Suprapubic skin (tissue), 4 donors: ENCODE results near the gene GABRB2. TPM values are rescaled to one million over a fixed set of nuclear protein-coding genes. Genes with fewer than 3 reads are reported as not detected.

Experiments
- DNase-seq, 2 donors: peaks; one replicate each; pipeline ENCODE4 v3.0.0-alpha.2; 2019; ENCODE audit warnings: low spot score in 2 of 2
- H3K27ac ChIP-seq: fragments of 200-600 bp; sonication (generic); one replicate; pipeline ENCODE4 v1.5.1; 2019
- H3K27me3 ChIP-seq: fragments of 200-600 bp; sonication (generic); one replicate; pipeline ENCODE4 v1.5.1; 2019
- H3K36me3 ChIP-seq: fragments of 200-600 bp; sonication (generic); one replicate; pipeline ENCODE4 v1.5.1; 2019
- H3K4me1 ChIP-seq: fragments of 200-600 bp; sonication (generic); one replicate; pipeline ENCODE4 v1.5.1; 2019
- H3K4me3 ChIP-seq: fragments of 200-600 bp; sonication (generic); one replicate; pipeline ENCODE4 v1.5.1; 2019; ENCODE audit warnings: mild to moderate bottlenecking
- H3K9me3 ChIP-seq: fragments of 200-600 bp; sonication (generic); one replicate; pipeline ENCODE4 v1.5.1; 2019
- CTCF ChIP-seq, 2 donors: fragments of 200-600 bp in 1 of 2; fragments of 450-650 bp in 1 of 2; sonication (generic) in 1 of 2; IDR thresholded peaks; one replicate each; pipeline ENCODE4 v1.5.1; 2016 to 2019; ENCODE audit warnings: antibody characterized with exemption in 2 of 2, mild to moderate bottlenecking in 1 of 2, moderate library complexity in 1 of 2
- EP300 ChIP-seq: sonication (generic); formaldehyde crosslinking; IDR thresholded peaks from one replicate; pipeline ENCODE4 v1.6.1; 2017; ENCODE audit warnings: antibody characterized with exemption
- POLR2A ChIP-seq, 2 donors: fragments of 450-650 bp; IDR thresholded peaks; one replicate each; pipeline ENCODE4 v1.6.1; 2017; ENCODE audit warnings: antibody characterized with exemption in 2 of 2, mild to moderate bottlenecking in 2 of 2, moderate library complexity in 2 of 2
- POLR2AphosphoS5 ChIP-seq, 3 donors: sonication (generic); formaldehyde crosslinking; IDR thresholded peaks; one replicate each; pipeline ENCODE4 v1.6.1; 2017; ENCODE audit warnings: antibody characterized with exemption in 3 of 3
- WGBS: methylation state at CpG from one replicate; pipeline ENCODE4 v1.1.5; 2018; 5-methylcytosine and 5-hydroxymethylcytosine counted together
- total RNA-seq, 4 donors: library from RNA; depleted of rRNA; stranded (reverse); fragments of >200 nt; gene quantifications; one replicate each; pipeline ENCODE4 v1.1.0, GENCODE V29; 2016

The GABRB2 gene
- total RNA-seq, 4 donors from 2014 or later = 0.11 to 1.6 (median 0.24) TPM; not detected in 1

- no peaks in the 10 kb centered on the region for H3K4me1 ChIP-seq
- DNase-seq = no peak
- H3K4me3 ChIP-seq = no peak overlapping the region
- no peaks in the 10 kb centered on the region for H3K9me3 ChIP-seq
- H3K27ac ChIP-seq = no peak overlapping the region
- TF ChIP-seq POLR2AphosphoS5 (IDR thresholded peaks at IDR 0.05) (no peak), EP300 (no peak), CTCF (IDR thresholded peaks at IDR 0.05) (no peak)
- H3K27me3 ChIP-seq = no peaks in the 10 kb centered on the region
- H3K36me3 ChIP-seq = no peaks in the 10 kb centered on the region
These were observed 250.7 kb downstream of the GABRB2 start for GRCh38 chr5:161295721-161296250.

GRCh38 chr5:161288071-161288470 is 258.5 kb downstream of the GABRB2 start:
- Histone ChIP-seq H3K27me3 (no peaks in the 10 kb centered on the region), H3K4me3 (no peak overlapping the region), H3K9me3 (no peaks in the 10 kb centered on the region), H3K27ac (no peak overlapping the region), H3K4me1 (no peaks in the 10 kb centered on the region), H3K36me3 (no peaks in the 10 kb centered on the region)
- WGBS = 90% methylated on average over 3 of the region's 3 CpGs
- no peak for DNase-seq
- no peak for TF ChIP-seq POLR2A (IDR thresholded peaks at IDR 0.05)
- TF ChIP-seq POLR2AphosphoS5 (IDR thresholded peaks at IDR 0.05) = no peak
- no peak for TF ChIP-seq CTCF (IDR thresholded peaks at IDR 0.05)

- DNase-seq = no peak
- Histone ChIP-seq H3K27me3 (no peaks in the 10 kb centered on the region), H3K36me3 (no peaks in the 10 kb centered on the region), H3K4me1 (no peaks in the 10 kb centered on the region), H3K9me3 (no peaks in the 10 kb centered on the region), H3K4me3 (no peak overlapping the region), H3K27ac (no peak overlapping the region)
- WGBS = 48% methylated on average over 1 of the region's 1 CpG
- TF ChIP-seq EP300 (no peak), POLR2AphosphoS5 (IDR thresholded peaks at IDR 0.05) (no peak), POLR2A (IDR thresholded peaks at IDR 0.05) (no peak), CTCF (IDR thresholded peaks at IDR 0.05) (no peak)
These were observed 259.1 kb downstream of the GABRB2 start for GRCh38 chr5:161287436-161287835.

GRCh38 chr5:161286066-161286655 is 260.4 kb downstream of the GABRB2 start:
- H3K27me3 ChIP-seq = no peaks in the 10 kb centered on the region
- no peak for DNase-seq
- WGBS = 80% methylated on average over 3 of the region's 3 CpGs
- no peaks in the 10 kb centered on the region for H3K36me3 ChIP-seq
- no peaks in the 10 kb centered on the region for H3K9me3 ChIP-seq
- H3K4me3 ChIP-seq = no peak overlapping the region
- no peak overlapping the region for H3K27ac ChIP-seq
- no peaks in the 10 kb centered on the region for H3K4me1 ChIP-seq
- TF ChIP-seq CTCF (IDR thresholded peaks at IDR 0.05) (no peak), POLR2A (IDR thresholded peaks at IDR 0.05) (no peak), POLR2AphosphoS5 (IDR thresholded peaks at IDR 0.05) (no peak), EP300 (no peak)

- Histone ChIP-seq H3K4me3 (no peak overlapping the region), H3K9me3 (no peaks in the 10 kb centered on the region), H3K4me1 (no peaks in the 10 kb centered on the region), H3K36me3 (no peaks in the 10 kb centered on the region), H3K27ac (no peak overlapping the region), H3K27me3 (no peaks in the 10 kb centered on the region)
- whole genome bisulfite sequencing = 77% methylated on average over 2 of the region's 2 CpGs
- TF ChIP-seq POLR2A (IDR thresholded peaks at IDR 0.05) = no peak
- TF ChIP-seq EP300 = no peak
- DNase-seq = no peak
These were observed 262.1 kb downstream of the GABRB2 start for GRCh38 chr5:161284445-161284844.

- Histone ChIP-seq H3K27ac (no peak overlapping the region), H3K36me3 (no peaks in the 10 kb centered on the region), H3K9me3 (no peaks in the 10 kb centered on the region), H3K4me1 (no peaks in the 10 kb centered on the region), H3K27me3 (no peaks in the 10 kb centered on the region), H3K4me3 (no peak overlapping the region)
- TF ChIP-seq EP300 = no peak
- no peak for TF ChIP-seq CTCF (IDR thresholded peaks at IDR 0.05)
- no peak for TF ChIP-seq POLR2A (IDR thresholded peaks at IDR 0.05)
- no peak for TF ChIP-seq POLR2AphosphoS5 (IDR thresholded peaks at IDR 0.05)
- 52% methylated on average over 1 of the region's 1 CpG for WGBS
- DNase-seq = no peak
These were observed 263.2 kb downstream of the GABRB2 start for GRCh38 chr5:161283296-161283695.
